ENCODE measurements around the gene CTPS1.
A peak's percentile ranks its signal among the peaks of the same experiment; 100 is the strongest.

The CTPS1 gene

GRCh38 chr1:40979241-40980067, at the start of gene CTPS1:
TSS of gene CTPS1 (plus strand) at chr1:40979696. CDS start at chr1:40983291, 3,595 bp downstream.
- peak; percentile 2 for TF ChIP-seq CTCF (IDR thresholded peaks at IDR 0.05; ENCODE audit: insufficient read depth, low read depth, low read length, missing control alignments)

GRCh38 chr1:40930174-40930964, 49.1 kb upstream of the CTPS1 start:
- no peak overlapping the region for H3K4me3 ChIP-seq (ENCODE audit: low read length)
- no peak for TF ChIP-seq CTCF (IDR thresholded peaks at IDR 0.05; ENCODE audit: insufficient read depth, low read depth, low read length, missing control alignments)
- DNase-seq (ENCODE audit: low read depth) = no peak

More at GRCh38 chr1:40979241-40980067, at the start of gene CTPS1:
- peak; percentile 93 for DNase-seq (ENCODE audit: low read depth)
- H3K4me3 ChIP-seq (ENCODE audit: low read length) = peak within 1 kb of the TSS; percentile 67

GRCh38 chr1:40931601-40932000, 47.9 kb upstream of the CTPS1 start:
- H3K4me3 ChIP-seq (ENCODE audit: low read length) = no peak overlapping the region
- no peak for TF ChIP-seq CTCF (IDR thresholded peaks at IDR 0.05; ENCODE audit: insufficient read depth, low read depth, low read length, missing control alignments)
- no peak for DNase-seq (ENCODE audit: low read depth)

- DNase-seq (ENCODE audit: low read depth) = peak; percentile 55
- TF ChIP-seq CTCF (IDR thresholded peaks at IDR 0.05; ENCODE audit: insufficient read depth, low read depth, low read length, missing control alignments) = no peak
- H3K4me3 ChIP-seq (ENCODE audit: low read length) = no peak overlapping the region
Measured at GRCh38 chr1:40932006-40932405, 47.5 kb upstream of the CTPS1 start.

GRCh38 chr1:40936931-40937339, 42.6 kb upstream of the CTPS1 start:
- no peak for TF ChIP-seq CTCF (IDR thresholded peaks at IDR 0.05; ENCODE audit: insufficient read depth, low read depth, low read length, missing control alignments)
- H3K4me3 ChIP-seq (ENCODE audit: low read length) = no peak overlapping the region
- peak; percentile 38 for DNase-seq (ENCODE audit: low read depth)

- no peak for TF ChIP-seq CTCF (IDR thresholded peaks at IDR 0.05; ENCODE audit: insufficient read depth, low read depth, low read length, missing control alignments)
- H3K4me3 ChIP-seq (ENCODE audit: low read length) = no peak overlapping the region
- DNase-seq (ENCODE audit: low read depth) = no peak
Measured at GRCh38 chr1:40938393-40938792, 41.1 kb upstream of the CTPS1 start.
